ENCODE data around the gene SLC25A39.
"Not testable (repeated sequence)": the region's sequence is repeated elsewhere in the genome, so short reads cannot be mapped to it uniquely, and the experiment has no call there.

Gene SLC25A39

GRCh38 chr17:44334315-44334714 lies 9.7 kb upstream of the SLC25A39 start:
- DNase-seq (ENCODE audit: low read depth): no peak

- DNase-seq (ENCODE audit: low read depth): no peak
Observed at GRCh38 chr17:44333371-44333770, 8.7 kb upstream of the SLC25A39 start.

- DNase-seq (ENCODE audit: low read depth): no peak
Observed at GRCh38 chr17:44331249-44331760, 6.7 kb upstream of the SLC25A39 start.

- not testable (repeated sequence) for DNase-seq (ENCODE audit: low read depth)
Observed at GRCh38 chr17:44330263-44330662, 5.6 kb upstream of the SLC25A39 start.

- not testable (repeated sequence) for DNase-seq (ENCODE audit: low read depth)
Observed at GRCh38 chr17:44329516-44329915, 4.9 kb upstream of the SLC25A39 start.

GRCh38 chr17:44327715-44328449 lies 3.3 kb upstream of the SLC25A39 start:
- DNase-seq (ENCODE audit: low read depth): no peak

GRCh38 chr17:44326861-44327444 lies 2.3 kb upstream of the SLC25A39 start:
- DNase-seq (ENCODE audit: low read depth): peak; percentile 77

GRCh38 chr17:44324092-44324570 lies 492 bp downstream of the SLC25A39 start:
- DNase-seq (ENCODE audit: low read depth): no peak

- no peak for DNase-seq (ENCODE audit: low read depth)
Observed at GRCh38 chr17:44323359-44324091, 1.1 kb downstream of the SLC25A39 start.

- no peak for DNase-seq (ENCODE audit: low read depth)
Observed at GRCh38 chr17:44322236-44322895, 2.3 kb downstream of the SLC25A39 start.

- DNase-seq (ENCODE audit: low read depth): no peak
Observed at GRCh38 chr17:44321246-44322120, 3.1 kb downstream of the SLC25A39 start.

GRCh38 chr17:44320066-44320465 lies 4.6 kb downstream of the SLC25A39 start:
- DNase-seq (ENCODE audit: low read depth): no peak

- no peak for DNase-seq (ENCODE audit: low read depth)
Observed at GRCh38 chr17:44318077-44318892, 6.3 kb downstream of the SLC25A39 start.

- DNase-seq (ENCODE audit: low read depth): no peak
Observed at GRCh38 chr17:44317545-44317944, 7.1 kb downstream of the SLC25A39 start.

GRCh38 chr17:44315760-44316731 lies 8.6 kb downstream of the SLC25A39 start:
- DNase-seq (ENCODE audit: low read depth): no peak

- DNase-seq (ENCODE audit: low read depth): peak; percentile 23
Observed at GRCh38 chr17:44314869-44315661, 9.6 kb downstream of the SLC25A39 start.

GRCh38 chr17:44314524-44314868 lies 10.1 kb downstream of the SLC25A39 start:
- no peak for DNase-seq (ENCODE audit: low read depth)

- no peak for DNase-seq (ENCODE audit: low read depth)
Observed at GRCh38 chr17:44314031-44314430, 10.6 kb downstream of the SLC25A39 start.

Data from stimulated activated CD8-positive, alpha-beta memory T cell treated with anti-CD3 and anti-CD28 coated beads, Interleukin-15, amount 100 ng/mL, for 24 hours (primary cell).